ENCODE measurements around the gene INO80.
A peak's percentile ranks its signal among the peaks of the same experiment; 100 is the strongest.

Gene INO80, protein sequence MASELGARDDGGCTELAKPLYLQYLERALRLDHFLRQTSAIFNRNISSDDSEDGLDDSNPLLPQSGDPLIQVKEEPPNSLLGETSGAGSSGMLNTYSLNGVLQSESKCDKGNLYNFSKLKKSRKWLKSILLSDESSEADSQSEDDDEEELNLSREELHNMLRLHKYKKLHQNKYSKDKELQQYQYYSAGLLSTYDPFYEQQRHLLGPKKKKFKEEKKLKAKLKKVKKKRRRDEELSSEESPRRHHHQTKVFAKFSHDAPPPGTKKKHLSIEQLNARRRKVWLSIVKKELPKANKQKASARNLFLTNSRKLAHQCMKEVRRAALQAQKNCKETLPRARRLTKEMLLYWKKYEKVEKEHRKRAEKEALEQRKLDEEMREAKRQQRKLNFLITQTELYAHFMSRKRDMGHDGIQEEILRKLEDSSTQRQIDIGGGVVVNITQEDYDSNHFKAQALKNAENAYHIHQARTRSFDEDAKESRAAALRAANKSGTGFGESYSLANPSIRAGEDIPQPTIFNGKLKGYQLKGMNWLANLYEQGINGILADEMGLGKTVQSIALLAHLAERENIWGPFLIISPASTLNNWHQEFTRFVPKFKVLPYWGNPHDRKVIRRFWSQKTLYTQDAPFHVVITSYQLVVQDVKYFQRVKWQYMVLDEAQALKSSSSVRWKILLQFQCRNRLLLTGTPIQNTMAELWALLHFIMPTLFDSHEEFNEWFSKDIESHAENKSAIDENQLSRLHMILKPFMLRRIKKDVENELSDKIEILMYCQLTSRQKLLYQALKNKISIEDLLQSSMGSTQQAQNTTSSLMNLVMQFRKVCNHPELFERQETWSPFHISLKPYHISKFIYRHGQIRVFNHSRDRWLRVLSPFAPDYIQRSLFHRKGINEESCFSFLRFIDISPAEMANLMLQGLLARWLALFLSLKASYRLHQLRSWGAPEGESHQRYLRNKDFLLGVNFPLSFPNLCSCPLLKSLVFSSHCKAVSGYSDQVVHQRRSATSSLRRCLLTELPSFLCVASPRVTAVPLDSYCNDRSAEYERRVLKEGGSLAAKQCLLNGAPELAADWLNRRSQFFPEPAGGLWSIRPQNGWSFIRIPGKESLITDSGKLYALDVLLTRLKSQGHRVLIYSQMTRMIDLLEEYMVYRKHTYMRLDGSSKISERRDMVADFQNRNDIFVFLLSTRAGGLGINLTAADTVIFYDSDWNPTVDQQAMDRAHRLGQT (N-terminal part only)

DNA sequence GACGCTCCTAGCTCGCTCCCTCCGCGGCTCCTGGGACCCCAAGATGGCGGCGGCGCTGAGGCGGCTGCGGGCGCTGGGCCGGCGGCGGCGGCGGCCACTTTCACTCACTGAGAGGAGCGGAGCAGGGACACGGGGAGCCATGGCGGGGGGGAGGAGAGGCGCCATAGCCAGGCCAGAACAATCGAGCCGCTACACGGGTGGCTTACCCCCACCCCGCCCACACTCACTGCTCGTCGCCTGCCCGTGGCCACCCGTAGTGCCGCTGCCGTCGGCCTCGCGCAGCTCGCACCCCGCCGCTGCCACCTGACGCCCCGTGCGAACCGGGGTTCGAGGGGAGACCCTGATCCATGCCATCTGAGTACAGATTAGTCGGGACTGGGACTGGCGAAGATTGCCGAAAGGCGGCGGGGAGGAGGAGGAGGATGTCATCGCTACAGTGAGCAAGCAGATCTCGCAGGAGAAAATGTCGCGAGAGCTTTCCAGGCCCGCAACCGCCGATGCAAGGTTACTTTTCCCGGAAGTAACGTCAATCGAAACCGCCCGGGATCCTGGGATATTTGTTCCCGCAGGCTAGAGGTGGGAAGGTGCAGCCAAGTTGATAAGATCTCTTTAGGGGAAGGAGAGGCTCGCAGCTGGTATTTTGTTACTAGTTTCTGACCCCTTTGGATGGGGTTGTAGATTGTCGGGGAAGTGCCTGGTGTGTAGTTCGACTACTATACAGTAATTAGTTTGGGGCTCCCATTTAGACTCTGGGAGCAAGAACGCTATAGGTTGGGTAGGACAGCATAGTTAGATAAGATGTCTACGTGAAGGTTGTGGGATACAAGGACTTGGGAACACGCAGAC is at the start of gene INO80:
Gene INO80 (minus strand): TSS at position 165 of the 846 bp plus-strand sequence. CDS start 19,970 bp downstream, outside the sequence.
- Histone ChIP-seq H3K4me3 (ENCODE audit: low read depth, low read length) (peak within 1 kb of the TSS; percentile 97), H3K9me3 (ENCODE audit: severe bottlenecking) (no peaks in the 10 kb centered on the region), H3K36me3 (peaks cover 12% of the 10 kb centered on the region), H3K27ac (peak within 1 kb of the TSS; percentile 99), H3K27me3 (ENCODE audit: insufficient read depth, low read depth, severe bottlenecking) (no peaks in the 10 kb centered on the region)
- DNase-seq, result peak; percentile 99
- TF ChIP-seq, protein P1, sequence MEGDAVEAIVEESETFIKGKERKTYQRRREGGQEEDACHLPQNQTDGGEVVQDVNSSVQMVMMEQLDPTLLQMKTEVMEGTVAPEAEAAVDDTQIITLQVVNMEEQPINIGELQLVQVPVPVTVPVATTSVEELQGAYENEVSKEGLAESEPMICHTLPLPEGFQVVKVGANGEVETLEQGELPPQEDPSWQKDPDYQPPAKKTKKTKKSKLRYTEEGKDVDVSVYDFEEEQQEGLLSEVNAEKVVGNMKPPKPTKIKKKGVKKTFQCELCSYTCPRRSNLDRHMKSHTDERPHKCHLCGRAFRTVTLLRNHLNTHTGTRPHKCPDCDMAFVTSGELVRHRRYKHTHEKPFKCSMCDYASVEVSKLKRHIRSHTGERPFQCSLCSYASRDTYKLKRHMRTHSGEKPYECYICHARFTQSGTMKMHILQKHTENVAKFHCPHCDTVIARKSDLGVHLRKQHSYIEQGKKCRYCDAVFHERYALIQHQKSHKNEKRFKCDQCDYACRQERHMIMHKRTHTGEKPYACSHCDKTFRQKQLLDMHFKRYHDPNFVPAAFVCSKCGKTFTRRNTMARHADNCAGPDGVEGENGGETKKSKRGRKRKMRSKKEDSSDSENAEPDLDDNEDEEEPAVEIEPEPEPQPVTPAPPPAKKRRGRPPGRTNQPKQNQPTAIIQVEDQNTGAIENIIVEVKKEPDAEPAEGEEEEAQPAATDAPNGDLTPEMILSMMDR (IDR thresholded peaks at IDR 0.05; ENCODE audit: low read depth, low read length), result no peak

DNA sequence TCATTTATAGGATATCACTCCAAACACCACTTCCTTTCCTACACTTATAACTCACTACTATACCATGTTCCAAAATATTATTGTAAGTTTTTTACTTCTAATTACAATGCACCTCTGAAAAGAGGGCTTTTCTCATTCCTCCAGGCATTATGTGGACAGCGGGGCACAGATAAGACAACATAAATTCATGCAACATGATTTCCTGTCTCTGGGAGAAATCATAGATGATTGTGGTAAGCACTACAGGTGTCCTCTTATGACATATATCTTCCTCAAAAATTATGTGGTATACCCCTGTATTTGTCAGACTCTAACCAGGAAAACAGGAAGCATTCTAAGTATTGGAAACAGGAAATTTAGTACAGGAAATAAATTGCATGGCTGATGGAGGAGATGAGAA is 45.7 kb upstream of the INO80 start:
- TF ChIP-seq, protein P1 (IDR thresholded peaks at IDR 0.05; ENCODE audit: low read depth, low read length), result no peak
- H3K27ac ChIP-seq, result no peak overlapping the region
- H3K4me3 ChIP-seq (ENCODE audit: low read depth, low read length), result no peak overlapping the region
- DNase-seq, result no peak
- no peaks in the 10 kb centered on the region for H3K36me3 ChIP-seq
- no peaks in the 10 kb centered on the region for H3K27me3 ChIP-seq (ENCODE audit: insufficient read depth, low read depth, severe bottlenecking)
- no peaks in the 10 kb centered on the region for H3K9me3 ChIP-seq (ENCODE audit: severe bottlenecking)

DNA sequence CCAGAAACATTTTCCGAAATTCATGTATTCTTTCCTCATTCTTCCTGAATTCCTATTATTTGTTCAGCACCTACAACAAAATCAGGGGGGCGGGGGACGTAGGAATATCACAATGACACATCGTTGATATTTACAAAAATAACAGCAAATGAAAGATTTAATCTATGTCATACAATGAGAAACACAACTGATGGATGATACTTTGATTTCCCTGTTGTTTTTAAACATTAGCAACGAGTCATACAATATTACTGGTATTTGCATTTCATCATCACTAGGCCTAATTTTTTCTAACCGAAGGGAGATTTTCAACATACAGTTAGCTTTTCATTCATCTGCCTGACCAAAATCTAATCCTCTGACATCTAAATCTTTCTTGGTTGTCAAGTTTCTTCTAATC is 45.3 kb upstream of the INO80 start:
- H3K4me3 ChIP-seq (ENCODE audit: low read depth, low read length), result no peak overlapping the region
- no peaks in the 10 kb centered on the region for H3K27me3 ChIP-seq (ENCODE audit: insufficient read depth, low read depth, severe bottlenecking)
- no peaks in the 10 kb centered on the region for H3K9me3 ChIP-seq (ENCODE audit: severe bottlenecking)
- DNase-seq, result no peak
- TF ChIP-seq, protein P1 (IDR thresholded peaks at IDR 0.05; ENCODE audit: low read depth, low read length), result no peak
- H3K36me3 ChIP-seq, result no peaks in the 10 kb centered on the region
- no peak overlapping the region for H3K27ac ChIP-seq

DNA sequence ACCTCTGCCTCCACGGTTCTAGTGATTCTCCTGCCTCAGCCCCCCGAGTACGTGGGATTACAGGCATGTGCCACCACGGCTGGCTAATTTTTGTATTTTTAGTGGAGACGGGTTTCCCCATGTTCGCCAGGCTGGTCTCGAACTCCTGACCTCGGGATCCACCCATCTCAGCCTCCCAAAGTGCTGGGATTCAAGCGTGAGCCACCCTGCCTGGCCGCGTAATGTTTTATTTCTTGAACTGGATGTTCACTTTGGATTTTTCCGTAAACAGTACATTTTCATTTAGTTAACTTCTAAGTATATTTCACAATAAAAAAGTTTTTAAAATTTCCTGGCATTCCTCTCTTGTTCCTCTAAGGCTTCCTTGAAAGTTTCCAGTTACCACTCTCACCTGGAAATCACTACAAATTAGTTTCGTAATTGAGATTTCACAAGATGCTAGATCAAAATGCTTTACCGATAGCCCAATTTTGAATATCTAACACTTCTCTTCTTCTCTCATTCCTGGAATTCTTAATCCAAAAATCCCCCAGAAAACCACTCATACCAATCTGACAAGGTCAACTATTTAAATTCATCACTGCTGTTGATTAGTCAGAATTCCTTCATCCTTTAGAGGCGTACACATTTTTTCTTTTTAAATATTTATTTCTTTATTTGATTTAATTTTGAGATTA is 44.7 kb upstream of the INO80 start:
- TF ChIP-seq, protein P1 (IDR thresholded peaks at IDR 0.05; ENCODE audit: low read depth, low read length), result no peak
- DNase-seq, result no peak
- Histone ChIP-seq H3K36me3 (no peaks in the 10 kb centered on the region), H3K9me3 (ENCODE audit: severe bottlenecking) (no peaks in the 10 kb centered on the region), H3K27ac (no peak overlapping the region), H3K27me3 (ENCODE audit: insufficient read depth, low read depth, severe bottlenecking) (no peaks in the 10 kb centered on the region), H3K4me3 (ENCODE audit: low read depth, low read length) (no peak overlapping the region)
